HepG2 (cell line): ENCODE results near the gene AIF1. TPM values are rescaled to one million over a fixed set of nuclear protein-coding genes. Genes with fewer than 3 reads are reported as not detected.

ENCODE experiments used
- ATF7 ChIP-seq, 2 experiments: fragments of 450-650 bp in 1 of 2; sonication (generic) in 1 of 2; formaldehyde crosslinking in 1 of 2; IDR thresholded peaks; 2 replicates each; pipeline versions ENCODE4 v1.4.0 to v1.6.1; 2016 to 2020; ENCODE audit warnings: antibody characterized with exemption in 1 of 2, mild to moderate bottlenecking in 1 of 2, missing genetic modification reagents in 1 of 2
- CBX2 ChIP-seq, 2 experiments: fragments of 200-600 bp in 1 of 2; sonication (generic); formaldehyde crosslinking in 1 of 2; IDR thresholded peaks; 2 replicates each; pipeline versions ENCODE4 v1.7.0 to v1.8.1; 2018 to 2022; ENCODE audit warnings: low read depth in 2 of 2, low read length in 1 of 2, mild to moderate bottlenecking in 1 of 2, missing genetic modification reagents in 1 of 2
- EEA1 ChIP-seq: sonication (generic); formaldehyde crosslinking; IDR thresholded peaks from 2 replicates; pipeline ENCODE4 v1.5.1; 2020; ENCODE audit warnings: mild to moderate bottlenecking, missing genetic modification reagents, borderline replicate concordance
- EHMT2 ChIP-seq: fragments of 200-600 bp; sonication (generic); IDR thresholded peaks from 2 replicates; pipeline ENCODE4 v1.7.0; 2017; ENCODE audit warnings: antibody characterized with exemption, low read depth, low read length, borderline replicate concordance
- EZH2 ChIP-seq: conservative IDR thresholded peaks from 2 replicates; pipeline ENCODE4 v1.6.1; 2012; ENCODE audit warnings: mild to moderate bottlenecking, low read depth, low read length, moderate library complexity
- FOXA3 ChIP-seq: IDR thresholded peaks from 2 replicates; pipeline ENCODE4 v1.6.1; 2016; ENCODE audit warnings: missing genetic modification reagents, missing compliant biosample characterization
- FOXK1 ChIP-seq: sonication (generic); formaldehyde crosslinking; IDR thresholded peaks from 2 replicates; pipeline ENCODE4 v1.4.0; 2020; ENCODE audit warnings: low read depth, missing genetic modification reagents, borderline replicate concordance
- GLI4 ChIP-seq: sonication (generic); formaldehyde crosslinking; IDR thresholded peaks from 2 replicates; pipeline ENCODE4 v1.5.1; 2020; ENCODE audit warnings: missing genetic modification reagents, mild to moderate bottlenecking, moderate library complexity, borderline replicate concordance
- HCFC1 ChIP-seq: fragments of 150-350 bp; IDR thresholded peaks from 2 replicates; pipeline ENCODE4 v1.6.1; 2014; ENCODE audit warnings: low read depth, low read length
- IKZF1 ChIP-seq: fragments of 450-650 bp; IDR thresholded peaks from 2 replicates; pipeline ENCODE4 v1.7.1; 2016
- RCOR2 ChIP-seq: IDR thresholded peaks from 2 replicates; pipeline ENCODE4 v1.6.1; 2016; ENCODE audit warnings: missing biosample characterization, missing genetic modification reagents
- SMAD1 ChIP-seq: sonication (generic); formaldehyde crosslinking; IDR thresholded peaks from 2 replicates; pipeline ENCODE4 v1.4.0; 2020; ENCODE audit warnings: missing genetic modification reagents, low read depth, mild to moderate bottlenecking, borderline replicate concordance
- TAF15 ChIP-seq: fragments of 200-400 bp; formaldehyde crosslinking; IDR thresholded peaks from one replicate; pipeline ENCODE4 v1.6.1; 2018; ENCODE audit warnings: mild to moderate bottlenecking, low read depth, low read length; ENCODE audit not compliant: poor library complexity, severe bottlenecking
- ZFP82 ChIP-seq: sonication (generic); formaldehyde crosslinking; IDR thresholded peaks from 2 replicates; pipeline ENCODE4 v1.5.1; 2020; ENCODE audit warnings: mild to moderate bottlenecking, missing genetic modification reagents, borderline replicate concordance
- ZKSCAN8 ChIP-seq: IDR thresholded peaks from 2 replicates; pipeline ENCODE4 v1.6.1; 2016; ENCODE audit warnings: borderline replicate concordance, missing genetic modification reagents, missing compliant biosample characterization
- ZNF264 ChIP-seq: sonication (generic); formaldehyde crosslinking; IDR thresholded peaks from 2 replicates; pipeline ENCODE4 v1.4.0; 2020; ENCODE audit warnings: missing genetic modification reagents
- ZNF430 ChIP-seq: sonication (generic); formaldehyde crosslinking; IDR thresholded peaks from 2 replicates; pipeline ENCODE4 v1.9.0; 2021; ENCODE audit warnings: mild to moderate bottlenecking, missing genetic modification reagents
- ZNF510 ChIP-seq: sonication (generic); formaldehyde crosslinking; IDR thresholded peaks from 2 replicates; pipeline ENCODE4 v1.4.0; 2020; ENCODE audit warnings: low read depth, mild to moderate bottlenecking, missing genetic modification reagents
- ZNF564 ChIP-seq: sonication (generic); formaldehyde crosslinking; IDR thresholded peaks from 2 replicates; pipeline ENCODE4 v1.8.1; 2023; ENCODE audit warnings: mild to moderate bottlenecking, missing genetic modification reagents
- ZNF577 ChIP-seq: sonication (generic); formaldehyde crosslinking; IDR thresholded peaks from 2 replicates; pipeline ENCODE4 v1.4.0; 2020; ENCODE audit warnings: mild to moderate bottlenecking, low read depth, missing genetic modification reagents, borderline replicate concordance
- ZNF737 ChIP-seq: sonication (generic); formaldehyde crosslinking; IDR thresholded peaks from 2 replicates; pipeline ENCODE4 v1.5.0; 2020; ENCODE audit warnings: missing genetic modification reagents, mild to moderate bottlenecking, borderline replicate concordance
- ZNF747 ChIP-seq: sonication (generic); formaldehyde crosslinking; IDR thresholded peaks from 2 replicates; pipeline ENCODE4 v1.8.1; 2023; ENCODE audit warnings: missing genetic modification reagents, mild to moderate bottlenecking, borderline replicate concordance
- ZNF781 ChIP-seq: sonication (generic); formaldehyde crosslinking; IDR thresholded peaks from 2 replicates; pipeline ENCODE4 v1.5.1; 2020; ENCODE audit warnings: borderline replicate concordance, mild to moderate bottlenecking, missing genetic modification reagents; ENCODE audit errors: not compliant biosample characterization
- ZSCAN29 ChIP-seq: sonication (generic); formaldehyde crosslinking; conservative IDR thresholded peaks from 2 replicates; pipeline ENCODE4 v1.4.0; 2020; ENCODE audit warnings: mild to moderate bottlenecking, missing genetic modification reagents
- polyA plus RNA-seq, 8 experiments: library from polyadenylated mRNA; depleted of rRNA in 3 of 8; stranded (reverse) in 7 of 8; unstranded in 1 of 8; fragments of >200 nt; fragmentation: Illumina TruSeq in 4 of 8; extraction: Trizol in 4 of 8; gene quantifications; 2 replicates each; pipeline versions ENCODE4 v1.2.1 to v1.2.3, GENCODE V29; 2011 to 2016; ENCODE audit warnings: low read depth in 4 of 8, missing spikeins in 1 of 8, mixed read lengths in 1 of 8; ENCODE audit not compliant: insufficient read depth in 1 of 8
- total RNA-seq, 5 experiments: library from RNA; depleted of rRNA; stranded (reverse); fragments of >200 nt; fragmentation: Illumina TruSeq; extraction: Trizol; gene quantifications; 2 replicates each; pipeline ENCODE4 v1.2.3, GENCODE V29; 2016; ENCODE audit warnings: low read depth in 1 of 5
- TF ChIP-seq, protein P1 (sequence below): sonication (generic); formaldehyde crosslinking; IDR thresholded peaks from 2 replicates; pipeline ENCODE4 v1.4.0; 2020; ENCODE audit warnings: missing genetic modification reagents
- TF ChIP-seq, protein P2 (sequence below): sonication (generic); formaldehyde crosslinking; conservative IDR thresholded peaks from 2 replicates; pipeline ENCODE4 v1.4.0; 2020; ENCODE audit warnings: missing genetic modification reagents

Gene AIF1
- total and polyA plus RNA-seq, 2 of the 13 experiments (the other 11 are each of a cell fraction or from before 2014, with no cell fraction given): 1.5 TPM; not detected in 1

DNA sequence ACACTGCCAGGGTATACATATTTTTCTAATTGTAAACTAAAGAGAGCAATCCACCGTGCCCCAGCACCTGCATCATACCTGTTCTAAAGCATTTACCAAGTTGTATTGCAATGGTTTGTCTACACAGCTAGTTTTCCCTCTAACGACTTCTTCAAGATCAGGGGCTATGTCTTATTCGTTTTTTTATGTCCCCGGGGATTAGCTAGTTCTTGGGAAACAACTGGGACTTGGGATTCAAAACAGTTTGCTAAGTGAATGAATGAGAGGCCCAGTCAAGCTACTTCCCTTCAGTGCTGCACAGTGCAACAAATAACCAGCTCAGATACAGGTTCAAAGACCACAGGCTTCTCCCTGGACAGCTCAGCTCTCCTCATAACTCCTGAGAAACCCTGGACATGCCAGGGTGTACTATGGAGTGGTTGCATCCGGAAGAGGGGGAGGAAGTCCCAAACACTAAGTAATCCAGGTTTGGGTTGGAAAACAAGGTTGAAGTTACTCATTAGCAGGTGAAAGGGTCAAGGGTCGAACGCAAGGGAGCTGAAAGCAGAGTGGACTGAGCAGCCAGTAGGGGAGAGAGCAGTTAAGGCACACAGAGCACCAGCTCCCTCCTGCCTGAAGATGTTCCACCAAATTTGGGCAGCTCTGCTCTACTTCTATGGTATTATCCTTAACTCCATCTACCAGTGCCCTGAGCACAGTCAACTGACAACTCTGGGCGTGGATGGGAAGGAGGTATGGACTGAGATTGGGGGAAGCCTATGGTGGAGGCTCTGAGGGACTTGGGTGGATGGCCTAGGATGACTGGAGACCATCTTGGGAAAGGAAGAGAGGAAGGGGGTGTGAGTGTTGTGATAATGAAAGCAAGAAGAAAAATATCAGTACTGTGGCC lies 40.6 kb downstream of the AIF1 start, which contains the start of gene APOM (continued):
- TF ChIP-seq CBX2 (IDR thresholded peaks at IDR 0.05; ENCODE audit: low read depth, low read length) (no peak), CBX2 (CRISPR knock-in tag; IDR thresholded peaks at IDR 0.05; ENCODE audit: low read depth) (no peak), EEA1 (no peak), ZNF781 (peak; percentile 96), GLI4 (CRISPR knock-in tag) (peak; percentile 84; the same call in 1 of the 2 replicates), ZNF264 (CRISPR knock-in tag) (peak; percentile 97), ATF7 (IDR thresholded peaks at IDR 0.05) (peak; percentile 31), ATF7 (CRISPR knock-in tag; IDR thresholded peaks at IDR 0.05) (peak; percentile 42; the same call in 1 of the 2 replicates), ZNF510 (0 out of 2 replicates have a peak, but pooled peaks have one; percentile 28), HCFC1 (peak; percentile 46; the same call in 1 of the 2 replicates), ZNF564 (CRISPR knock-in tag) (peak; percentile 94), SMAD1 (CRISPR knock-in tag) (peak; percentile 88), ZNF737 (no peak), ZNF430 (peak; percentile 95), IKZF1 (no peak), FOXK1 (peak; percentile 91; the same call in 1 of the 2 replicates), ZSCAN29 (CRISPR knock-in tag) (peak; percentile 97), ZNF577 (CRISPR knock-in tag) (no peak), RCOR2 (CRISPR knock-in tag) (peak; percentile 79; the same call in 1 of the 2 replicates), ZFP82 (no peak), EZH2 (no peak), ZKSCAN8 (peak; percentile 96; the same call in 1 of the 2 replicates), TAF15 (no peak), ZNF747 (CRISPR knock-in tag) (peak; percentile 92), FOXA3 (peak; percentile 92), EHMT2 (no peak; the same call in 1 of the 2 replicates)
- TF ChIP-seq, protein P1, sequence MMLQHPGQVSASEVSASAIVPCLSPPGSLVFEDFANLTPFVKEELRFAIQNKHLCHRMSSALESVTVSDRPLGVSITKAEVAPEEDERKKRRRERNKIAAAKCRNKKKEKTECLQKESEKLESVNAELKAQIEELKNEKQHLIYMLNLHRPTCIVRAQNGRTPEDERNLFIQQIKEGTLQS (CRISPR knock-in tag): 0 out of 2 replicates have a peak, but pooled peaks have one; percentile 24
- TF ChIP-seq, protein P2, sequence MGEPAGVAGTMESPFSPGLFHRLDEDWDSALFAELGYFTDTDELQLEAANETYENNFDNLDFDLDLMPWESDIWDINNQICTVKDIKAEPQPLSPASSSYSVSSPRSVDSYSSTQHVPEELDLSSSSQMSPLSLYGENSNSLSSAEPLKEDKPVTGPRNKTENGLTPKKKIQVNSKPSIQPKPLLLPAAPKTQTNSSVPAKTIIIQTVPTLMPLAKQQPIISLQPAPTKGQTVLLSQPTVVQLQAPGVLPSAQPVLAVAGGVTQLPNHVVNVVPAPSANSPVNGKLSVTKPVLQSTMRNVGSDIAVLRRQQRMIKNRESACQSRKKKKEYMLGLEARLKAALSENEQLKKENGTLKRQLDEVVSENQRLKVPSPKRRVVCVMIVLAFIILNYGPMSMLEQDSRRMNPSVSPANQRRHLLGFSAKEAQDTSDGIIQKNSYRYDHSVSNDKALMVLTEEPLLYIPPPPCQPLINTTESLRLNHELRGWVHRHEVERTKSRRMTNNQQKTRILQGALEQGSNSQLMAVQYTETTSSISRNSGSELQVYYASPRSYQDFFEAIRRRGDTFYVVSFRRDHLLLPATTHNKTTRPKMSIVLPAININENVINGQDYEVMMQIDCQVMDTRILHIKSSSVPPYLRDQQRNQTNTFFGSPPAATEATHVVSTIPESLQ (CRISPR knock-in tag): no peak; the same call in none of the 2 replicates
